HG02588 (cell line): Measurements from ENCODE around the gene ADD1.
A peak's percentile ranks its signal among the peaks of the same experiment; 100 is the strongest.

Experiments
- ATAC-seq: cut with Tn5 transposase; IDR thresholded peaks from one replicate; pipeline ENCODE4 v1.9.1; 2021; ENCODE audit warnings: mild to moderate bottlenecking, moderate library complexity; ENCODE audit not compliant: unreplicated experiment

The ADD1 gene

GRCh38 chr4:2805712-2806389 is 37.8 kb upstream of the ADD1 start:
- ATAC-seq = no peak

GRCh38 chr4:2806390-2807355 is 37.0 kb upstream of the ADD1 start:
- no peak for ATAC-seq

GRCh38 chr4:2807571-2807970 is 36.1 kb upstream of the ADD1 start:
- no peak for ATAC-seq

GRCh38 chr4:2808001-2808400 is 35.6 kb upstream of the ADD1 start:
- no peak for ATAC-seq

- ATAC-seq = no peak
Measured at GRCh38 chr4:2809610-2810180, 33.9 kb upstream of the ADD1 start.

- no peak for ATAC-seq
Measured at GRCh38 chr4:2810388-2810787, 33.3 kb upstream of the ADD1 start.

DNA sequence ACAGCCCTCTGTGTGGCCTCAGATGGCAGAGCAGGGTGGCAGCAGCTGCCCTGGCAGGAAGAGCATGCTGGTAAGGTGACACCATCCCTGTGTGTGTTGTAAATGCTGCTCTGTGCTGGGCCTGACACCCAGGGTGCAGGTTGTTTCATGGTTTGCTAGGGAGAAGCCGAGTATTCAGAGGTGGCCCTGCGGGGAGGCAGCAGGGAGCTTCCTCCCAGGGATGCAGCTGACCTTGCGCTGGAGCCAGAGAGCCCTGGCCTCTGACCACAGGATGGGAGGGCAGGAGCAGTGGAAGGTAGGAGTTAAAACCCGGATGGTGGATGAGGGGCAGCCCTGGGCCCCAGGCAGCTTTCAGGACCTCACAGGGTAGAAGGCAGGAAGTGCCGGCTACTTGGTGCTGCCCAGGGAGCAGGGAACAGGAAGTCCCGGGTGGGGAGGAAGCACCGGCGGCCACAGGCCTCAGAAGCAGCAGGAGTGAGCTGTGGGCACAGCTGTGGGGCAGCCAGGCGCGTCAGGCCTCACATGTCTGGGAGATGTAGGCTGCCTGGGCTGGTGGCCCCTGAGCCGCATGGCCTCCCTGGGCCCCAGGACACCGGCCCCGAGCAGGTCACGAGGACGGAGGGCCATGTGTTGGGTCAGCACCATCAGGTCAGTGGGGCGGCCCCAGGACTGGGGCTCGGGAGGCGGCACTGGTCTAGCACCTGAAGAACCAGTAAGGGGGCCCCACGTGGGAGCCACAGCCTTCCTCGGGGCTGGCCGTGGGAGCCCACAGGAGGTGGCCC is 31.6 kb upstream of the ADD1 start:
- peak; percentile 55 for ATAC-seq

DNA sequence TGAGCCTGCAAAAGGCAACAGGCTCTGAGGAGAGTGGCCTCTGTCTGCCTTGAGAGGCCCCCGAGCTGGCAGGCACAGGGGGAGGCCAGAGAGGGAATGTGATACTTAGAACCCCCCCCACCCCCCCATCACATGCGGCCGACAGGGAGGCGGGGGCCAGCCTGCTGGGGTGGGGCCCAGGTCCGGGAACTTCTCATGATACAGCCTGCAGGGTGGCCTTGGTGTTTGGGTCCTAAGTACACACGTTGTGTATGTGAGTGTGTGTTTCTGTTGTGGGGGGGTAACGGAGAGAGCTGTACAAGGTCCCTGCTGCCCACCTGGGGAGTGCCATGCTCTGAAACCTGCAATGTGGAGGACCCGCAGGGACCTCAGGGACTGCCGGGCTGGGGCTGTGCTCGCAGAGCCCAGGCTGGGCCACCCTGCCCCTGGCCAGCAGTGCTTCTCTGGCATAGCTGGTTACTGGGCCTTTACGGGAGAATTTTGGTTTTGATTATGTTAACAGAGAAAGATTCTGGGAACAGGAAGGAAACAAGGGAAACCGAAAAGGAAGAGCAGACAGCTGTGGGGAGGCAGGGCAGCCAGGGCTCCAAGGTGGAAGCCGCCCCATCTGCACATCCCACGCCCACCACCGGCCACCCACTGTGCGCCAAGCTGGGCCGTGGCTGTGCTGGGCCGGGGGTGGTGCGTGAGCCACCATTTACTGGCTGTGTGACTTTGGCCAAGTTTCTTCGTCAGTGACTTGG is 30.9 kb upstream of the ADD1 start:
- ATAC-seq = no peak

DNA sequence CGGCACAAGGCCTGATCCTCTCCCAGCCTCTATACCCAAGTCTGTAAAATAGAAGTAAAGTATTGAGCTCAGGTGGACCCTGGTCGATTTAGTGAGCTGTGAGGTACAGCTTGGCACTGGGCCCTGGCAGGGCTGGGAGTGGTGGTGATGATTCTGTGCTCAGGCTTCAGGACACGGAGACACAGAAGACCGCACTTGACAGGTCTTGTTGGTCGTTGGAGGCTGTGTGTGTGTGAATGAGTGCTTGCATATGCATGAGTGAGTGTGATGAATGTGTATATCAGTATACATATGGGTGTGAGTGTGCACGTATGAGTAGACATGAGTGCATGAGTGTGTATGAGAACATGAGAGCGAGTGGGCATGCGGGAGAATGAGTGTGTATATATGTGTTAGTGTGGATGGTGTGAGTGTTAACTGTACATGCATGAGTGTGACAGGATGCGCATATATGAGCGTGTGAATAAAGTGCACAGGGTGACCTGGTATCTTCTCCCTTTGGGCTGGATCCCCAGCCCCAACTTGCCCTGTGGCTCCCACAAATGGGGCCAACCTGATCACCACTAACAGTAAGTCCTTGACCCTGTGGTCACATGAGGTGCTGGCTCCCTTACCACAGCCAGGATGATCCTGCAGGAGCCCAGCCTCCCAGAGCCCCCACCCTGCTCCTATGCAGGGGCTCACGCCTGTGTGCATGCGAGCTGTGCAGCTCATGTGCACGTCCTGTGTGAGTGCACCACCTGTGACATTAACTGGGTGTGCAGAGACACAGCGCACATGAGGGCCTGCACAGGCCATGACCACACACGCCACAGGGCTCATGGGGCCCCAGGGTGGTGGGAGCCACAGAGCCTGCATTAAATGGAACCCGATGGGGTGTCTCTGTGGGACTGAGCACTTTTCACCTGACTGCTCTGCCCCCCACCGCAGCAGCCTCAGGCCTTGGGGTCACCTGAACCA is 29.9 kb upstream of the ADD1 start:
- no peak for ATAC-seq

GRCh38 chr4:2814627-2815270 is 28.9 kb upstream of the ADD1 start:
- ATAC-seq = no peak

DNA sequence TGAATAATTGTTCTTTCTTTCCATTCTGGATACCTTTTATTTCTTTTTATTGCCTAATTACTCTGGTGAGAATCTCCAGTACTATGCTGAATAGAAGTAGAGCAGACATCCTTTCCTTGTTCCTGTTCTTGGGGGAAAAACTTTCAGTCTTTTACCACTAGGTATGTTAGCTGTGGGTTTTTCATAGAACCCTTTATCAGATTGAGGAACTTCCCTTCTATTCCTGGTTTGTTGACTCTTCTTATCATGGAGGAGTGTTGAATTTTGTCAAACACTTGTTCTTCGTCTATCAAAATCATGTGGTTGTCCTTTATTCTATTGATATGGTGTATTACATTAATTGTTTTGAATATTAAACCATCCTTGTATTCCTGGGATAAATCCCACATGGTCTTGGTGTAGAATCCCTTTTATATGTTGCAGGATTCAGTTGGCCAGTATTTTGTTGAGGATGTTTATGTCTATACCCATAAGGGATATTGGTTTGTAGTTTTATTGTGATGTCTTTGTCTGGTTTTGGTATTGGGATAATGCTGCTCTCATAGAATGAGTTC is 27.2 kb upstream of the ADD1 start:
- ATAC-seq = no peak

DNA sequence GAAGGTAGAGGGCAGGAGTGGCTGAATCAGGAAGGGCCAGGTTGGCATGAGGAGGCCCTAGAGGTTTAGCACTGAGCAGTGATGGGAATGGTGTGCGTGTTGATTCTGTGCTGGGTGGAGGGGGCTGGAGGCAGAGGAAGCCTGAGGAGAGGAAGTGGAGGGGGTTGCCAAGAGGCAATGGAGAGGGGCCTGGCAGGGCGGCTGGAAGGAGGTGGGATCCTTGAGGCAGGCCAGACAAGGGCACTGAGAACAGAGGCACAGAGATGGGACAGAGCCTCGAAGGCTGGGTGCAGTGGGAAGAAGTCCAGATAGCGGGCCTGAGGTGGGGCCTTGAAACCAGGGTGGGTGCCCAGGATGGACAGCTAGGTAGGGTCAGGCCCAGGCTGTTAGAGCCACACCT is 26.5 kb upstream of the ADD1 start:
- ATAC-seq = no peak

DNA sequence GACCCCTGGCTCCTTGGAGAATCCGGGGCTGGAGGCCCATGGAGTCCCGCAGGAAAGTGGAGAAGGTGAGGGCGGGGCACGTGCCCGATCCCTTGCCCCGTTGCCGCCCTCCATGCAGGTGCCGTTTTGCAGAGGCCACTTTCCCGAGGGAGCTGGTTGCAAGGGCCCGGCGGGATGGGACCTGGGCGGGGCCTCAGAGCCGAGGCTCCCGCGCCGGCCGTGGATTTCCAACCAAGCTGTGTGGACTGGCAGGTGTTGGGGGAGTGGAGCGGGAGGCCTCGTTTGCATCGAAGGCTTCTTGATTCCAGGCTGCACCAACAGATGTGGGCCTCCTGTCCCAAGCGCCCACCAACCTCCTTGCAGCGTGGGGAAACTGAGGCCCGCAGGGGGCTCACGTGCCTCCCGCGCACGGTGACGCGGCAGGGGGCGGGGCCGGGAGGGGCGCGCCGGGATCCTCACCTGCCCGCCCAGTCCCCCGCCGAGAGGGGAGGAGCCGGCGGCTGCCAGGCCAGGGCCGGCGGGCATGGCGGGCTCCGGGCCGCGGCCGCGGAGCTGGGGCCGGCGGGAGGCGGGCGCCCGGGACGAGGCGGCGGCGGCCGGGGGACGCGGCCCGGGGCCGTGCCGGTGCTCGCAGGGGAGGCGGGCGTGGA is 25.8 kb upstream of the ADD1 start:
- peak; percentile 36 for ATAC-seq

DNA sequence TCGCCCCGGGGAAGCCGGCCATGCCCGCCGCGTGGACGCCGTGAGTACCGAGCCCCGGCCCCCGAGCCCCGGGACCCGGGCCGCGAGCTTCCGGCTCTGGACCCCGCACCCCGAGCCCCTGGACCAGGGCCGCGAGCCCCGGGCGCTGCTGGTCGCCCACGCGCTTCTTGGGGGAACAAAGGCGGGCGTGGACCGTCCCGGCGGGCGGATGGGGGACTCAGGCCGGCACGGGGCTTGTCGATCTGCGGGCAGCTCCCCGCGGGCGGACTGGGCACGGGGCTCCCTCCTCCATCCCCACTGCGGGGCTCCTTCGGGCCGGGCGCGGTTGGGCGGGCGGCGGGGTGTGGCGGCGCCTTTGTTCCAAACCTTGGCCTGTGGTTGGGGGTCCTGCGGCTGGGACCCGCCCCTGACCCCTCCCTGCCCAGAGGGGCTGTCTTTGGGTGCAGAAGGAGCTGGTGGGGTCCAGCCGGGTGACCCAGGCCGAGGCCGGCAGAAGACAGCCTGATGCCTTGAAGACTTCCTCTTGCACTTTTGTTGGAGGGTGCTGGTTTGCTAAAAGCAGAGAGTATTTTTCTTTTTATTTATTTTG is 25.2 kb upstream of the ADD1 start:
- no peak for ATAC-seq

DNA sequence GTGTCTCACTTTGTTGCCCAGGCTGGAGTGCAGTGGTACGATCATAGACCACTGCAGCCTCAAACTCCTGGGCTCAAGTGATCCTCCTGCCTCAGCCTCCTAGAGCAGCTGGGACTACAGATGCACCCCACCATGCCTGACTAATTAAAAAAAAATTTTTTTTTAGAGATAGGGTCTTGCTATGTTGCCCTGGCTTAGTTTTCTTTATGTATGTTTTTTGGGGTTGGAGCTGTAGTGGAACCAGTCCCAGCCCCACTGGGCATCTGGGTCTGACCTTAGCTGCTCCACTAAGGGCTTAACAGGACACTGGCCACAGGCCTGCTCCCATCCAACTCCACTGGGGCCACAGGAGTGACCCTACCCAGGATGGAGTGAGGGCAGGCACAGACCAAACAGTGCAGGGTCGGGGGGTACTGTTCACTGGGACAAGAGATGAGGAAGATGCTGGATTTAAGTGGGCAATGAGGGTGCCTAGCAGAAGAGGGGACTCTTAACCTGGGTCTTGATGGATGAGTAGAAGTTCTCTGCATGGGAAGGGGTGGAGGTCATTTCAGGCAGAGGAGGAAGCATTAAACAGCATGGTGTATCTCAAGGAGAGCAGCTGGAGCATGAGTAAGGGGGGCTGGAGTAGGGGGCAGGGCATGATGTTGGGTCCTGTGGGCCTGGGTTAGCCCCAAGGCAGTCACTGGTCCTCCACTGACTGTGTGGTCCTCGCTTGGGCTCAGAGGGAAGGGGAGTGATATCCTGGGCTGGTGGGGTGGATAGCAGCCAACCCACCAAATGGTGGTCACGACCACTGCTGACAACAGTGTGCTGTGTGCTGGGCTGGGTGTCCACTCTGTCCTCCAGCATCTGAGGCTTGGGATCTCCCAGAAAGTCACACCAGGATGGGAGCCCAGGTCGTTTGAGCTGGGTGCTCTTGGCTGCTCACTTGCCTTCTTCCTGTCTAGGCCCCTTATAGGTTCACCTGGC is 24.1 kb upstream of the ADD1 start:
- ATAC-seq = no peak

GRCh38 chr4:2820216-2820982 is 23.2 kb upstream of the ADD1 start:
- ATAC-seq = no peak
